IPS DF 19.7 (cell line): ENCODE results near the gene MESP2.

Experiments
- DNase-seq: peaks from one replicate; pipeline ENCODE4 v3.0.0-alpha.2; 2013; ENCODE audit warnings: low read depth, low spot score

The MESP2 gene

GRCh38 chr15:89754361-89755154 lies 21.6 kb upstream of the MESP2 start:
- DNase-seq, result no peak

- no peak for DNase-seq
These were observed 20.4 kb upstream of the MESP2 start for GRCh38 chr15:89755701-89756100.

- no peak for DNase-seq
These were observed 19.2 kb upstream of the MESP2 start for GRCh38 chr15:89756897-89757296.

- DNase-seq, result no peak
These were observed 17.8 kb upstream of the MESP2 start for GRCh38 chr15:89758283-89758682.

GRCh38 chr15:89758981-89759380 lies 17.2 kb upstream of the MESP2 start:
- no peak for DNase-seq

GRCh38 chr15:89759835-89760234 lies 16.3 kb upstream of the MESP2 start:
- no peak for DNase-seq

GRCh38 chr15:89760303-89761008 lies 15.7 kb upstream of the MESP2 start:
- no peak for DNase-seq

- DNase-seq, result no peak
These were observed 14.9 kb upstream of the MESP2 start for GRCh38 chr15:89761009-89761831.

- no peak for DNase-seq
These were observed 14.2 kb upstream of the MESP2 start for GRCh38 chr15:89761929-89762328.

GRCh38 chr15:89765694-89766093 lies 10.4 kb upstream of the MESP2 start:
- no peak for DNase-seq

GRCh38 chr15:89766357-89767311 lies 9.5 kb upstream of the MESP2 start:
- DNase-seq, result no peak

- no peak for DNase-seq
These were observed 8.7 kb upstream of the MESP2 start for GRCh38 chr15:89767411-89767915.

GRCh38 chr15:89768071-89768500 lies 8.0 kb upstream of the MESP2 start:
- no peak for DNase-seq

GRCh38 chr15:89769366-89769765 lies 6.8 kb upstream of the MESP2 start:
- no peak for DNase-seq

GRCh38 chr15:89770041-89770440 lies 6.1 kb upstream of the MESP2 start:
- no peak for DNase-seq

GRCh38 chr15:89772932-89773583 lies 3.1 kb upstream of the MESP2 start:
- DNase-seq, result no peak

- DNase-seq, result no peak
These were observed 1.6 kb upstream of the MESP2 start for GRCh38 chr15:89774492-89774891.

GRCh38 chr15:89775815-89776214 lies 317 bp upstream of the MESP2 start:
- no peak for DNase-seq

GRCh38 chr15:89777073-89777751 lies 1.1 kb downstream of the MESP2 start:
- no peak for DNase-seq
